Measurements from ENCODE around the gene XAB2.

GRCh38 chr19:7644550-7644877 is 15.2 kb upstream of the XAB2 start:
- TF ChIP-seq POLR2A (IDR thresholded peaks at IDR 0.05) (no peak), CTCF (IDR thresholded peaks at IDR 0.05) (no peak)
